Measurements from ENCODE around the gene CEMP1. TPM values are rescaled to one million over a fixed set of nuclear protein-coding genes. Genes with fewer than 3 reads are reported as not detected.

Gene CEMP1
- total and polyA plus RNA-seq, 2 donors (not counting 1 experiment from before 2014, with no cell fraction given): 0.66 to 2.3 TPM

DNA sequence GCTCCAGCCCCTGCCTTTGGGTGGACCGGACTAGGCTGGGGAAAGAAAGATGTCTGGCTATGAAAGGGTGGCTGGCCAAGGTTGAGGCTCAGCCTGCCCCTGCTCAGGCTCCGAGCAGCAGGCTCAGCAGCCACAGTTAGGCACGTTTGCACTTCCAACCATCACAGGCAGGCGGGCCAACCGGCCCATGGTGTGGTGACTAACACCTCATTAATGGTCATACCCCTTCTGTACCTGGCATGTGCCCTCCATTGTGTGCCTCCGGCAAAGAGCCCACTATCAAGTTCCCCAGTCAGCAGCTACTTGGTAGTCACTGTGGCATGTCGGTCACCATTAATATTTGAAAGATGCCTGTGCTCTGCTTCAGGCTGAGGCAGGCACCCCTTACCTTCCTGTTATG lies 49.5 kb downstream of the CEMP1 start:
- H3K79me2 ChIP-seq (ENCODE audit: control insufficient read depth, insufficient read depth, low read length): peaks cover 80% of the 10 kb centered on the region
- H3K4me2 ChIP-seq (replicated peaks; ENCODE audit: low read depth, low read length, poor library complexity, severe bottlenecking): no peak overlapping the region
- H3K4me1 Mint-ChIP-seq: peaks cover 9% of the 10 kb centered on the region
- H3K4me1 ChIP-seq (ENCODE audit: control insufficient read depth in 2 of 2, insufficient read depth in 2 of 2, low read length in 2 of 2): peaks cover 9 to 10% of the 10 kb centered on the region in 2 donors
- ChIA-PET CTCF (no interaction called here), POLR2A (interaction anchor here (0.6 kb wide), 1 partner anchor 263 kb away, joined by 4 read pairs; no protein-coding TSS in a partner anchor)
- no peak overlapping the region for H3K9ac ChIP-seq (ENCODE audit: low read length)
- no peak overlapping the region for H3K27ac ChIP-seq (ENCODE audit: low read length in 2 of 2)
- no peaks in the 10 kb centered on the region for H3K9me3 Mint-ChIP-seq (ENCODE audit: insufficient read depth)
- H3K4me3 ChIP-seq (ENCODE audit: control extremely low read depth in 1 of 5, extremely low read depth in 1 of 5, insufficient read depth in 1 of 5, low read depth in 2 of 5, low read length in 4 of 5): no peak overlapping the region
- H3K27me3 ChIP-seq (replicated peaks in 1 of 4; ENCODE audit: control extremely low read depth in 1 of 4, control insufficient read depth in 3 of 4, insufficient read depth in 4 of 4, low read length in 3 of 4): no peaks in the 10 kb centered on the region
- no peaks in the 10 kb centered on the region for H3K36me3 ChIP-seq (replicated peaks in 1 of 2; ENCODE audit: control extremely low read depth in 1 of 2, control insufficient read depth in 1 of 2, extremely low read depth in 1 of 2, insufficient read depth in 2 of 2, low read length in 1 of 2)
- intact Hi-C loops (cut with micrococcal nuclease): no loop called here
- H3K9me3 ChIP-seq (ENCODE audit: control extremely low read depth in 1 of 3, control insufficient read depth in 2 of 3, insufficient read depth in 1 of 3, low read length in 2 of 3): no peaks in the 10 kb centered on the region
- TF ChIP-seq CTCF (IDR thresholded peaks at IDR 0.05): no peak
- 98% methylated on average over 7 of the region's 7 CpGs for WGBS (ENCODE audit: insufficient coverage)
- no peak overlapping the region for H3K4me3 Mint-ChIP-seq
- peaks cover 17% of the 10 kb centered on the region for H4K20me1 ChIP-seq (ENCODE audit: control insufficient read depth, insufficient read depth, low read length, poor library complexity, severe bottlenecking)
- DNase-seq (no peak), ATAC-seq (ENCODE audit: low read depth) (no peak)
- no peak overlapping the region for H3K27ac Mint-ChIP-seq
- no peak overlapping the region for H2AFZ ChIP-seq (ENCODE audit: insufficient read depth, low read depth, low read length, poor library complexity, severe bottlenecking)
- H3K27me3 Mint-ChIP-seq: no peaks in the 10 kb centered on the region

DNA sequence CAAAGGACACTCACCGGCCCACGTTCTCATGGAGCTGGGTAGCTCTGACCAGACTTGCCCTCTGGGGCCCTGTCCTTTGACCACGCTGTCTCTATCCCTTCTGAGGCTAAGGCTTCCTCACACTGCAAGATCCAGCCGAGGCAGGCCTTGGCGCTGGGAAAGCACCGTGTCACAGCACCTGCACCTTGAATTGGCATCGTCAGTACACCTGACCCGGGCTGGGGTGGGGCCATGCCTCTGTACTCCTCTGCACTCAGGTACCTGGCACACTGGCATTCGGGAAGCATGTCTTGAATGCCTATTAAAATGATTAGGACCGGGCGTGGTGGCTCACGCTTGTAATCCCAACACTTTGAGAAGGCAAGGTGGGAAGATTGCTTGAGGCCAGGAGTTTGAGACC lies 50.3 kb downstream of the CEMP1 start:
- H3K9ac ChIP-seq (ENCODE audit: low read length): no peak overlapping the region
- WGBS (ENCODE audit: insufficient coverage): 97% methylated on average over 12 of the region's 12 CpGs
- ATAC-seq (ENCODE audit: low read depth) (no peak), DNase-seq (no peak)
- peaks cover 80% of the 10 kb centered on the region for H3K79me2 ChIP-seq (ENCODE audit: control insufficient read depth, insufficient read depth, low read length)
- H3K4me3 ChIP-seq (ENCODE audit: control extremely low read depth in 1 of 5, extremely low read depth in 1 of 5, insufficient read depth in 1 of 5, low read depth in 2 of 5, low read length in 4 of 5): no peak overlapping the region
- H3K36me3 ChIP-seq (replicated peaks in 1 of 2; ENCODE audit: control extremely low read depth in 1 of 2, control insufficient read depth in 1 of 2, extremely low read depth in 1 of 2, insufficient read depth in 2 of 2, low read length in 1 of 2): no peaks in the 10 kb centered on the region
- no peak overlapping the region for H2AFZ ChIP-seq (ENCODE audit: insufficient read depth, low read depth, low read length, poor library complexity, severe bottlenecking)
- H3K27ac ChIP-seq (ENCODE audit: low read length in 2 of 2): no peak overlapping the region
- TF ChIP-seq EZH2 (IDR thresholded peaks at IDR 0.05; ENCODE audit: borderline replicate concordance, insufficient read depth, low read depth, low read length, poor library complexity, severe bottlenecking) (no peak), CTCF (IDR thresholded peaks at IDR 0.05) (no peak)
- POLR2A ChIA-PET: interaction anchor here (0.6 kb wide), 1 partner anchor 776 kb away, joined by 5 read pairs; no protein-coding TSS in a partner anchor
- no peaks in the 10 kb centered on the region for H3K27me3 ChIP-seq (replicated peaks in 1 of 4; ENCODE audit: control extremely low read depth in 1 of 4, control insufficient read depth in 3 of 4, insufficient read depth in 4 of 4, low read length in 3 of 4)
- H3K27ac Mint-ChIP-seq: no peak overlapping the region
- H3K9me3 ChIP-seq (ENCODE audit: control extremely low read depth in 1 of 3, control insufficient read depth in 2 of 3, insufficient read depth in 1 of 3, low read length in 2 of 3): no peaks in the 10 kb centered on the region
- H3K27me3 Mint-ChIP-seq: no peaks in the 10 kb centered on the region
- no peak overlapping the region for H3K4me3 Mint-ChIP-seq
- intact Hi-C loops (cut with micrococcal nuclease): no loop called here
- H3K4me2 ChIP-seq (replicated peaks; ENCODE audit: low read depth, low read length, poor library complexity, severe bottlenecking): no peak overlapping the region
- H4K20me1 ChIP-seq (ENCODE audit: control insufficient read depth, insufficient read depth, low read length, poor library complexity, severe bottlenecking): peaks cover 17% of the 10 kb centered on the region
- CTCF ChIA-PET: no interaction called here
- H3K4me1 ChIP-seq (ENCODE audit: control insufficient read depth in 2 of 2, insufficient read depth in 2 of 2, low read length in 2 of 2): peaks cover 4 to 8% of the 10 kb centered on the region in 2 donors
- H3K4me1 Mint-ChIP-seq: peaks cover 8% of the 10 kb centered on the region
- H3K9me3 Mint-ChIP-seq (ENCODE audit: insufficient read depth): no peaks in the 10 kb centered on the region

Small RNA genes within 50 kb of the gene (small RNA-seq; reads per million reads assigned to genes)
- gene AC093525.1 (ENCODE audit: insufficient read length, low read depth, low replicate concordance): not detected
- not detected for gene MIR3178 (ENCODE audit: insufficient read length, low read depth, low replicate concordance)

Other genes starting within 250 kb of the CEMP1 start
- 5.1 and 5.4 TPM in 2 replicates for gene ABCA3, start 190.7 kb downstream of the CEMP1 start, total RNA-seq
- gene ABCA3, start 190.7 kb downstream of the CEMP1 start, polyA plus RNA-seq: 2.4 and 3.1 TPM in 2 replicates
- 4.1 and 5.3 TPM in 2 replicates for gene CCNF, start 102.0 kb downstream of the CEMP1 start, total RNA-seq
- gene CCNF, start 102.0 kb downstream of the CEMP1 start, polyA plus RNA-seq: 3.2 and 4.7 TPM in 2 replicates
- 1.5 and 2.9 TPM in 2 replicates for gene TEDC2, start 71.3 kb downstream of the CEMP1 start, total RNA-seq
- 1.1 and 1.2 TPM in 2 replicates for gene TEDC2, start 71.3 kb downstream of the CEMP1 start, polyA plus RNA-seq
- not detected in 2 replicates for gene NTN3, start 60.1 kb downstream of the CEMP1 start, total RNA-seq
- gene NTN3, start 60.1 kb downstream of the CEMP1 start, polyA plus RNA-seq: not detected in 2 replicates
- gene TBC1D24, start 56.3 kb downstream of the CEMP1 start, total RNA-seq: 8.7 and 9.4 TPM in 2 replicates
- 6.9 and 7.1 TPM in 2 replicates for gene TBC1D24, start 56.3 kb downstream of the CEMP1 start, polyA plus RNA-seq
- 106 and 118 TPM in 2 replicates for gene ATP6V0C, start 17.5 kb downstream of the CEMP1 start, total RNA-seq
- 176 and 395 TPM in 2 replicates for gene ATP6V0C, start 17.5 kb downstream of the CEMP1 start, polyA plus RNA-seq
- 209 and 226 TPM in 2 replicates for gene AMDHD2, start 11.0 kb downstream of the CEMP1 start, total RNA-seq
- gene AMDHD2, start 11.0 kb downstream of the CEMP1 start, polyA plus RNA-seq: 133 and 140 TPM in 2 replicates
- gene PDPK1, start 6.6 kb upstream of the CEMP1 start, total RNA-seq: 84.1 and 86.0 TPM in 2 replicates
- 32.5 and 33.3 TPM in 2 replicates for gene PDPK1, start 6.6 kb upstream of the CEMP1 start, polyA plus RNA-seq
- 35.1 and 37.3 TPM in 2 replicates for gene KCTD5, start 151.1 kb upstream of the CEMP1 start, total RNA-seq
- 15.2 and 17.2 TPM in 2 replicates for gene KCTD5, start 151.1 kb upstream of the CEMP1 start, polyA plus RNA-seq
- 2.4 TPM in 2 replicates for gene PRSS27, start 188.8 kb upstream of the CEMP1 start, total RNA-seq
- gene PRSS27, start 188.8 kb upstream of the CEMP1 start, polyA plus RNA-seq: 2.1 and 3.6 TPM in 2 replicates
- gene SRRM2, start 221.2 kb upstream of the CEMP1 start, total RNA-seq: 1,470 and 1,485 TPM in 2 replicates
- 1,588 and 1,879 TPM in 2 replicates for gene SRRM2, start 221.2 kb upstream of the CEMP1 start, polyA plus RNA-seq
- 84.4 and 93.1 TPM in 2 replicates for gene ELOB, start 245.9 kb upstream of the CEMP1 start, total RNA-seq
- 73.1 and 136 TPM in 2 replicates for gene ELOB, start 245.9 kb upstream of the CEMP1 start, polyA plus RNA-seq